Placental pericyte (primary cell): ENCODE results near the gene ZNF555. TPM values are rescaled to one million over a fixed set of nuclear protein-coding genes. Genes with fewer than 3 reads are reported as not detected.

Source experiments
- total RNA-seq: library from RNA; depleted of rRNA; stranded (reverse); fragments of >200 nt; gene quantifications from 2 replicates; pipeline ENCODE4 v1.2.3, GENCODE V29; 2012

ZNF555 gene
- 5.7 and 10.3 TPM in 2 replicates for total RNA-seq

GRCh38 chr19:2840794-2841791 lies at the start of gene ZNF555:
ZNF555 (plus strand) TSS chr19:2841475; CDS start chr19:2841573, 98 bp downstream.

GRCh38 chr19:2819540-2820111 lies 21.6 kb upstream of the ZNF555 start, which contains the start of gene ZNF554:
ZNF554 (plus strand) TSS chr19:2819868; CDS start chr19:2820072, 204 bp downstream.

GRCh38 chr19:2867025-2867991 lies 26.0 kb downstream of the ZNF555 start, which contains the start of gene ZNF556:
ZNF556 (plus strand) TSS chr19:2867335; CDS start chr19:2867422, 87 bp downstream.

DNA sequence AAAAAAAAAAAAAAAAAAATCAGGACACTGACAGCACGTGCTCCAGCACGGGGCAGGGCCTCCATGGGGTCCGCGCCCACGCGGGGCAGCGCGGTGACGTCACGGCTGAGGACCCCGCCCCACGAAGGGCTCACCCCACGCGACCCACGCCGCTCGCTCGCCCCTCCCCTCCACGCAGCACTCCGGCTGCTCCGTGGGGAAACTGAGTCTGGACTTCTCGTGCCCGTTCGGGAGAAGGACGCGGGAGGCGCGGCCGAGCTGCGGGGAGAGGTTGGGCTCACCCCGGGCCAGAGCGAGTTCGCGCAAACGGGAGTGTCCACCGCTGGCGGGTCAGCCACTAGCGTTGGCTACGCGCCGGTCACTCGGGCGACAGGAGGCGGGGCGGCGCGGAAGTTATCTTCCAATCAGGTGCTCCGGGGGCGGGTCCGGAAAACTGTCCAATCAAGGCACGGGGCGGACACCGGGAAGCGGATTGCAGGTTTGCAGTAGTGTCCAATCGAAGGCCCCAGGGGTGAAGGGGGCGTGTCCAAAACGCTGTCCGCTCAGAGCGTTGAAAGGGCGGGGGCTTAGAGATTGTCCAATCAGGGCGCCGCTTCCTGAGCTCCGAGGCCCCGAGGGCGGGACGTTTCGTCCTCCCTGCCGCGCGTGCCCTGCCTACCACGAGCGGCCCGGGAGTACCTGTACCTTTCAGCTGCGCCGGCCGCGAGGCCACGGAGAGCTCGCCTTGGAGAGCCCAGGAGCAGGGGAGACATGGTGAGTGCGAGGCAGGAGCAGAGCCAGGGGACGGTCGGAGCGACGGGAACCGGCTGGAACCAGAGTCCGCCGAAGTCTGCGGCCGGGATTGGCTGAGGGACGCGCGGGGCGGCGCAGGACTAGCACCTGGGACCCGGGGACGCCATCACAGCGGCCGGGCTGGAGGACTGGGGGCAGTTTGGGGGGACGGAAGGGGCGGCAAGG lies 59.3 kb downstream of the ZNF555 start, which contains the start of gene ZNF57:
Gene ZNF57, plus strand, starts transcription at position 633 of the 957 bp plus-strand sequence. Its CDS starts 118 bp downstream, at position 751.

Other genes with a start within 250 kb of the ZNF555 start
- gene GNG7, start 138.8 kb upstream of the ZNF555 start, total RNA-seq, result 0.44 TPM in 1 of 2 replicates, not detected in the other
- gene DIRAS1, start 120.1 kb upstream of the ZNF555 start, total RNA-seq, result 0.14 and 1.1 TPM in 2 replicates
- 28.3 and 31.5 TPM in 2 replicates for gene SLC39A3, start 101.5 kb upstream of the ZNF555 start, total RNA-seq
- gene SGTA, start 58.2 kb upstream of the ZNF555 start, total RNA-seq, result 73.3 and 78.7 TPM in 2 replicates
- gene THOP1, start 56.0 kb upstream of the ZNF555 start, total RNA-seq, result 68.3 and 170 TPM in 2 replicates
- gene ZNF554, start 21.6 kb upstream of the ZNF555 start, total RNA-seq, result 2.6 and 3.1 TPM in 2 replicates
- 0.43 TPM in 1 of 2 replicates, not detected in the other for gene ZNF556, start 25.9 kb downstream of the ZNF555 start, total RNA-seq
- gene ZNF57, start 59.5 kb downstream of the ZNF555 start, total RNA-seq, result 3.3 and 3.7 TPM in 2 replicates
- gene ZNF77, start 103.5 kb downstream of the ZNF555 start, total RNA-seq, result 3.0 and 3.1 TPM in 2 replicates
- gene TLE6, start 136.1 kb downstream of the ZNF555 start, total RNA-seq, result not detected in 2 replicates
- 1.0 and 1.3 TPM in 2 replicates for gene TLE2, start 187.8 kb downstream of the ZNF555 start, total RNA-seq
- 263 and 307 TPM in 2 replicates for gene TLE5, start 221.0 kb downstream of the ZNF555 start, total RNA-seq